Testis (tissue), 2 donors: ENCODE data around the gene MAEA.

Experiments used
- POLR2A ChIP-seq: fragments of 450-650 bp; IDR thresholded peaks from one replicate; pipeline ENCODE4 v1.6.1; 2017; ENCODE audit warnings: antibody characterized with exemption, mild to moderate bottlenecking, moderate library complexity
- TF ChIP-seq, protein P1 (sequence below), 3 experiments: fragments of 450-650 bp in 2 of 3; fragments of 200-600 bp in 1 of 3; sonication (generic) in 1 of 3; IDR thresholded peaks; one replicate each; pipeline ENCODE4 v1.5.1; 2016 to 2019; ENCODE audit warnings: antibody characterized with exemption in 3 of 3, mild to moderate bottlenecking in 2 of 3, moderate library complexity in 1 of 3

DNA sequence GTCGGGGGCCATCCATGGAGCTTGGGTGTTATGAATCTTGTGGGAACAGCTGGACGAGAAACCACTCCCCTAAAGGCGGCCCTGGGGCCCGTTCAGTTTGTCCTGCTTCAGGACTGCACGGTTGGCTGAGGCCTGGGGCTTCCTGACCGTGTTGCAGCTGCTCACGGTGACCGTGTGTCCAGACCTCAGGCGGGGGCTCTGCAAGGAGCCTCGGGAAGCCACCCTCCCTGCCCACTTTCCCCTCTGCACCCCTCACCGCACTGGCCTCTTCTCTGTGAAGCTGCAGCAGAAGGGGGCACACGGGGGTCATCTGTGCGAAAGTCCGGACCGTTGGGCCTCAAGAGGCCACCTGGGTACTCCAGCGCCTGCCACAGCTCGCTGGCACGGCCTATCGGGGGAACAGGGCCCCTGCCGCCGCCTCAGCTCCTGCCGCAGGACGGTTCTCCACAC lies 86.7 kb downstream of the MAEA start:
- TF ChIP-seq, protein P1, sequence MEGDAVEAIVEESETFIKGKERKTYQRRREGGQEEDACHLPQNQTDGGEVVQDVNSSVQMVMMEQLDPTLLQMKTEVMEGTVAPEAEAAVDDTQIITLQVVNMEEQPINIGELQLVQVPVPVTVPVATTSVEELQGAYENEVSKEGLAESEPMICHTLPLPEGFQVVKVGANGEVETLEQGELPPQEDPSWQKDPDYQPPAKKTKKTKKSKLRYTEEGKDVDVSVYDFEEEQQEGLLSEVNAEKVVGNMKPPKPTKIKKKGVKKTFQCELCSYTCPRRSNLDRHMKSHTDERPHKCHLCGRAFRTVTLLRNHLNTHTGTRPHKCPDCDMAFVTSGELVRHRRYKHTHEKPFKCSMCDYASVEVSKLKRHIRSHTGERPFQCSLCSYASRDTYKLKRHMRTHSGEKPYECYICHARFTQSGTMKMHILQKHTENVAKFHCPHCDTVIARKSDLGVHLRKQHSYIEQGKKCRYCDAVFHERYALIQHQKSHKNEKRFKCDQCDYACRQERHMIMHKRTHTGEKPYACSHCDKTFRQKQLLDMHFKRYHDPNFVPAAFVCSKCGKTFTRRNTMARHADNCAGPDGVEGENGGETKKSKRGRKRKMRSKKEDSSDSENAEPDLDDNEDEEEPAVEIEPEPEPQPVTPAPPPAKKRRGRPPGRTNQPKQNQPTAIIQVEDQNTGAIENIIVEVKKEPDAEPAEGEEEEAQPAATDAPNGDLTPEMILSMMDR (IDR thresholded peaks at IDR 0.05) = no peak
- no peak for TF ChIP-seq POLR2A
